Fibroblast of lung (primary cell): ENCODE results near the gene NTSR1. TPM values are rescaled to one million over a fixed set of nuclear protein-coding genes. Genes with fewer than 3 reads are reported as not detected.

Experiments
- DNase-seq, 2 donors: peaks; one replicate each; pipeline versions ENCODE4 v3.0.0 to v3.0.0-alpha.2; 2010; ENCODE audit warnings: low read depth in 2 of 2
- H2AFZ ChIP-seq: 2 replicates; pipeline ENCODE4 v1.5.1; 2012; ENCODE audit warnings: low read length, control low read depth, inconsistent platforms
- H3K27ac ChIP-seq: 2 replicates; pipeline ENCODE4 v1.5.1; 2011; ENCODE audit warnings: low read length, control low read depth; ENCODE audit not compliant: insufficient read depth
- H3K27me3 ChIP-seq: 2 replicates; pipeline ENCODE4 v1.5.1; 2011; ENCODE audit warnings: mild to moderate bottlenecking, low read length; ENCODE audit not compliant: control insufficient read depth, insufficient read depth
- H3K36me3 ChIP-seq: 2 replicates; pipeline ENCODE4 v1.5.1; 2011; ENCODE audit warnings: low read length; ENCODE audit not compliant: control insufficient read depth, insufficient read depth
- H3K4me1 ChIP-seq: 2 replicates; pipeline ENCODE4 v1.5.1; 2011; ENCODE audit warnings: low read length; ENCODE audit not compliant: control insufficient read depth, insufficient read depth; ENCODE audit errors: extremely low read depth
- H3K4me2 ChIP-seq: 2 replicates; pipeline ENCODE4 v1.5.1; 2011; ENCODE audit warnings: low read length, control low read depth; ENCODE audit not compliant: insufficient read depth; ENCODE audit errors: extremely low read depth
- H3K4me3 ChIP-seq, 4 experiments: fragments of 200-600 bp in 1 of 4; sonication (generic) in 1 of 4; replicated peaks in 1 of 4; 2 replicates each; pipeline ENCODE4 v1.5.1; 2011 to 2016; ENCODE audit warnings: low read length in 4 of 4, low read depth in 3 of 4, mild to moderate bottlenecking in 3 of 4, control low read depth in 2 of 4, inconsistent platforms in 1 of 4, mixed read lengths in 1 of 4; ENCODE audit not compliant: insufficient read depth in 1 of 4; ENCODE audit errors: control extremely low read depth in 1 of 4
- H3K79me2 ChIP-seq: 2 replicates; pipeline ENCODE4 v1.5.1; 2012; ENCODE audit warnings: mild to moderate bottlenecking, low read length, inconsistent platforms; ENCODE audit not compliant: control insufficient read depth, insufficient read depth
- H3K9ac ChIP-seq: 2 replicates; pipeline ENCODE4 v1.5.1; 2011; ENCODE audit warnings: mild to moderate bottlenecking, low read length, control low read depth; ENCODE audit not compliant: insufficient read depth
- H3K9me3 ChIP-seq: 2 replicates; pipeline ENCODE4 v1.5.1; 2012; ENCODE audit warnings: low read depth, low read length; ENCODE audit not compliant: control insufficient read depth, insufficient read depth
- H4K20me1 ChIP-seq: 2 replicates; pipeline ENCODE4 v1.5.1; 2011; ENCODE audit warnings: low read length; ENCODE audit not compliant: control insufficient read depth, insufficient read depth; ENCODE audit errors: extremely low read depth
- EZH2 ChIP-seq: IDR thresholded peaks from 2 replicates; pipeline ENCODE4 v1.5.1; 2012; ENCODE audit warnings: low read length, control low read depth, mild to moderate bottlenecking; ENCODE audit errors: missing control alignments
- polyA plus RNA-seq, 2 donors: library from polyadenylated mRNA; depleted of rRNA in 1 of 2; stranded (reverse) in 1 of 2; unstranded in 1 of 2; fragments of >200 nt; gene quantifications; 2 replicates each; pipeline ENCODE4 v1.2.1, GENCODE V29; 2011 to 2012; ENCODE audit warnings: missing spikeins in 1 of 2
- total RNA-seq: library from RNA; depleted of rRNA; stranded (reverse); fragments of >200 nt; gene quantifications from 2 replicates; pipeline ENCODE4 v1.2.1, GENCODE V29; 2014
- TF ChIP-seq, protein P1 (sequence below), 2 donors: IDR thresholded peaks in 1 of 2; conservative IDR thresholded peaks in 1 of 2; 1 replicate in 1 of 2; 2 replicates in 1 of 2; pipeline ENCODE4 v1.5.1; 2011 to 2012; ENCODE audit warnings: low read length in 2 of 2, control low read depth in 1 of 2, inconsistent platforms in 1 of 2, low read depth in 1 of 2, mild to moderate bottlenecking in 1 of 2

Gene NTSR1
- total and polyA plus RNA-seq, 2 donors (not counting 1 experiment from before 2014, with no cell fraction given): 0.05 to 0.33 TPM

DNA sequence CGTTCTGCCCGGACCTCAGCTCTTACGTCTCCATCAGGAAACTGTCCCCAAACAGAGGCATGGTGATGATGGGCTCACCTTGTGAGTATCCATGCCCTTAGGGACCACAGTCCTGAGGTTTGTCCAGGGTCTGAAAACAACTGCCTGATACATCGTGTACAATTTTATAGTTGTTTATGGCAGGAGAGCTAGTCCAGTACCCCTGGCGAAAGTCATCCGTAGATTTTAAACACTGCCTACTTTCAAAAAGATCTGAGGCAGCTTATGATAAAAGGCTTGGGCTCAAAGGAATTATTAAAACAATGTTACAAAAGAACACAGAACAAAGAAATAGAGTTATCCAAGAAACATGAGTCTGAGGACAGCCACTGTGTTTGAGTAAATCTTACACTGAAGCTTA lies 14.0 kb downstream of the NTSR1 start:
- no peak for TF ChIP-seq EZH2
- TF ChIP-seq, protein P1, sequence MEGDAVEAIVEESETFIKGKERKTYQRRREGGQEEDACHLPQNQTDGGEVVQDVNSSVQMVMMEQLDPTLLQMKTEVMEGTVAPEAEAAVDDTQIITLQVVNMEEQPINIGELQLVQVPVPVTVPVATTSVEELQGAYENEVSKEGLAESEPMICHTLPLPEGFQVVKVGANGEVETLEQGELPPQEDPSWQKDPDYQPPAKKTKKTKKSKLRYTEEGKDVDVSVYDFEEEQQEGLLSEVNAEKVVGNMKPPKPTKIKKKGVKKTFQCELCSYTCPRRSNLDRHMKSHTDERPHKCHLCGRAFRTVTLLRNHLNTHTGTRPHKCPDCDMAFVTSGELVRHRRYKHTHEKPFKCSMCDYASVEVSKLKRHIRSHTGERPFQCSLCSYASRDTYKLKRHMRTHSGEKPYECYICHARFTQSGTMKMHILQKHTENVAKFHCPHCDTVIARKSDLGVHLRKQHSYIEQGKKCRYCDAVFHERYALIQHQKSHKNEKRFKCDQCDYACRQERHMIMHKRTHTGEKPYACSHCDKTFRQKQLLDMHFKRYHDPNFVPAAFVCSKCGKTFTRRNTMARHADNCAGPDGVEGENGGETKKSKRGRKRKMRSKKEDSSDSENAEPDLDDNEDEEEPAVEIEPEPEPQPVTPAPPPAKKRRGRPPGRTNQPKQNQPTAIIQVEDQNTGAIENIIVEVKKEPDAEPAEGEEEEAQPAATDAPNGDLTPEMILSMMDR (conservative IDR thresholded peaks at IDR 0.05 in 1 of 2, IDR thresholded peaks at IDR 0.05 in 1 of 2; ENCODE audit: low read depth in 1 of 2, low read length in 2 of 2): no peak
- Histone ChIP-seq H3K4me2 (no peak overlapping the region), H3K4me1 (no peaks in the 10 kb centered on the region), H3K4me3 (no peak overlapping the region), H3K79me2 (peaks cover 2% of the 10 kb centered on the region), H3K27me3 (peaks cover 12% of the 10 kb centered on the region), H3K9me3 (no peaks in the 10 kb centered on the region), H3K36me3 (no peaks in the 10 kb centered on the region), H4K20me1 (no peaks in the 10 kb centered on the region), H3K9ac (no peak overlapping the region), H2AFZ (no peak overlapping the region), H3K27ac (no peak overlapping the region)
- DNase-seq: no peak

DNA sequence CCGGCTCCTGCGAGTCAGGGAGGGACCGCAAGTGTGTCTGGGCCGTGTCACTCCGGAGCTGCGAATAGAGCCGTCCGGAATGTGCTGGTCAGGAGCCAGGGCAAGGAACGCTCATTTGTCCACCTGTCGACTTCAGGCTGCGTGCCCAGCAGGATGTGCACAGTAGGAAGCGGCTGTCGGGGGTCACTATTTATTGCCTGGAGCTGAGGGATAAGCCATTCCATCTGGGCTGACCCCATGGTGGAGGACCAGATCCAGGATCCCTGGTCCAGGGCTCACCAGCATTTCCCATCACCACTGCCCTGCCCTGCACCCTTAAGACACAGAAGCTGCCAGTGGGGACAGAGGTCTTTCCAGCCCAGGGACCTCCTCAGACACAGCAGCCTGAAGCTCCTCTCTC lies 14.7 kb downstream of the NTSR1 start:
- no peak overlapping the region for H2AFZ ChIP-seq
- H3K9ac ChIP-seq: no peak overlapping the region
- no peaks in the 10 kb centered on the region for H4K20me1 ChIP-seq
- H3K79me2 ChIP-seq: peaks cover 2% of the 10 kb centered on the region
- peak; percentile 26 to 72 for DNase-seq
- no peaks in the 10 kb centered on the region for H3K36me3 ChIP-seq
- no peak overlapping the region for H3K27ac ChIP-seq
- no peaks in the 10 kb centered on the region for H3K9me3 ChIP-seq
- no peaks in the 10 kb centered on the region for H3K4me1 ChIP-seq
- H3K4me2 ChIP-seq: peak overlapping the region; percentile 44
- TF ChIP-seq EZH2: no peak
- TF ChIP-seq, protein P1 (conservative IDR thresholded peaks at IDR 0.05 in 1 of 2, IDR thresholded peaks at IDR 0.05 in 1 of 2; ENCODE audit: low read depth in 1 of 2, low read length in 2 of 2): no peak
- H3K27me3 ChIP-seq: peaks cover 9% of the 10 kb centered on the region
- no peak overlapping the region for H3K4me3 ChIP-seq

DNA sequence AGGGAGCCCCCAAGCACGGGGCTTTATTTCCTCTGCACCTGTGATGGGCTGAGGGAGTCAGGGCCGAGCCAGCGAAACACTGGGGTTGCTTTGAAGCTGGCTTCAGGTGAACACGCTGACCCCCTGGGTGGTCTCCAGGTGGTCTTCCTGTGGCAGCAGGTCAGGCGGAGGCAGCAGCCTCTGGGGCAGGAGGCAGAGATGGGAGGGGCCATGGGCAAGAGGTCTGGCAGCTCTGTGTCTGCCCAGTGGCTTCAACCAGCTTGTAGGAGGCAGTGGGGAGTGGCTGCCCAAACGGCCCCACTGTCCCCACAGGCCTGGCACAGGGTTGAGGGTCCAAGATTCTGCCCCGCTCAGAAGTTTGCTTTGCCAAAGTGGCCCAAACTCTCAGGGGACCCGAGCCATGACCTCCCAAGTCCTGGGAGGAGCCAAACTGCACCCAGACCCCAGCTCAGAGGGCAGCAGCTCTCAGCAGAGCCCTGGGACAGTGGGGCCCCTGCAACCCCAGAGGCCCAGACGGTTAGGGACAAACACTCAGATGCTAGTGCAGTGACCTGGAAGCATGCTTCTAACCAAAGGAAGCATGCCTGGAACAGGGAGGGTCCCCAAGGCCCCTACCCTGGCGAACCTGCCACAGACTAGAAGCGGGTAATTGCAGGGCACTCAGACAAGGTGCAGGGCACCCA lies 15.3 kb downstream of the NTSR1 start:
- no peak for DNase-seq
- TF ChIP-seq EZH2: no peak
- TF ChIP-seq, protein P1 (conservative IDR thresholded peaks at IDR 0.05 in 1 of 2, IDR thresholded peaks at IDR 0.05 in 1 of 2; ENCODE audit: low read depth in 1 of 2, low read length in 2 of 2): no peak
- no peaks in the 10 kb centered on the region for H3K4me1 ChIP-seq
- peaks cover 2% of the 10 kb centered on the region for H3K79me2 ChIP-seq
- H3K27me3 ChIP-seq: peaks cover 9% of the 10 kb centered on the region
- peak overlapping the region; percentile 35 for H3K4me2 ChIP-seq
- no peaks in the 10 kb centered on the region for H3K9me3 ChIP-seq
- H3K36me3 ChIP-seq: no peaks in the 10 kb centered on the region
- no peaks in the 10 kb centered on the region for H4K20me1 ChIP-seq
- H3K27ac ChIP-seq: no peak overlapping the region
- no peak overlapping the region for H3K9ac ChIP-seq
- H3K4me3 ChIP-seq: no peak overlapping the region
- no peak overlapping the region for H2AFZ ChIP-seq
